ENCODE measurements around the gene NEK1.
"Not testable (repeated sequence)": the region's sequence is repeated elsewhere in the genome, so short reads cannot be mapped to it uniquely, and the experiment has no call there.

NEK1 gene

GRCh38 chr4:169436734-169437133 is 175.6 kb downstream of the NEK1 start:
- H3K4me3 ChIP-seq (ENCODE audit: low read depth, low read length) = no peak overlapping the region

- no peak overlapping the region for H3K4me3 ChIP-seq (ENCODE audit: low read depth, low read length)
These were observed 184.0 kb downstream of the NEK1 start for GRCh38 chr4:169428376-169428775.

GRCh38 chr4:169427727-169428126 is 184.7 kb downstream of the NEK1 start:
- H3K4me3 ChIP-seq (ENCODE audit: low read depth, low read length) = not testable (repeated sequence)

DNA sequence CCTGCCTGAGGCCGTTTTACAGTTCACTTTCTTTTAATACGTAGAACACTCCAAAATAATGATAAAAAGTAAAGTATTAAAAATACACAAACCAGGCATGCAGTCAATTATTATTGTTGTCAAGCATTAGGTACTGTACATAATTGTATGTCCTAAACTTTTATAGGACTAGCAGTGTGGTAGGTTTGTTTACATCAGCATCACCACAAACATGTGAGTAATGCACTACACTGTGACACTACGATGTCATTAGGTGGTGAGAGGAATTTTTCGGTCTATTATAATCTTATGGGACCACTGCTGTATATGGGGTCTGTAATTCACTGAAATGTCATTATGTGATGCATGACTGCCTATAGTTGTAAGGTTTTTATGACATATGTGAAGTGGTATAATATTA is 192.1 kb downstream of the NEK1 start:
- no peak overlapping the region for H3K4me3 ChIP-seq (ENCODE audit: low read depth, low read length)

GRCh38 chr4:169418846-169419245 is 193.5 kb downstream of the NEK1 start:
- no peak overlapping the region for H3K4me3 ChIP-seq (ENCODE audit: low read depth, low read length)

- no peak overlapping the region for H3K4me3 ChIP-seq (ENCODE audit: low read depth, low read length)
These were observed 194.6 kb downstream of the NEK1 start for GRCh38 chr4:169417629-169418282.

DNA sequence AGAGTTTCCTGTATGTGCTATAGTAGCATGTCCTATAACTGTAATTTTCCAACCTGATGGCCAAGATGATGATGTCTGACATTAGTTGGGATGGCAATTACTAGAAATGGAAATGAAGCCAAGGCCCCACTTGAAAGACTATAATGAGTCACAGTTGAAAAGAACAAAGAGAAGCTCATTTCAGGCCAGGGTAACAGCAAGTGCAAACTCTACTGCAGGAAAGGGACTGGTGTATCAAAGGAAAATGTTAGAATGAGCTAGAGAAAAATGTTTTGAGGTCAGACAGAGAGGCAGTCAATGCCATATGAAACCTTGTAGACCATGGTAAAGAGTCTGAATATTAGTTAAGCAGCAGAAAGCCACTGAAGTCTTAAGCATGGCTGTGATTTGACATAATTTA is 195.4 kb downstream of the NEK1 start:
- no peak overlapping the region for H3K4me3 ChIP-seq (ENCODE audit: low read depth, low read length)

- H3K4me3 ChIP-seq (ENCODE audit: low read depth, low read length) = no peak overlapping the region
These were observed 195.9 kb downstream of the NEK1 start for GRCh38 chr4:169416461-169416860.

- no peak overlapping the region for H3K4me3 ChIP-seq (ENCODE audit: low read depth, low read length)
These were observed 197.5 kb downstream of the NEK1 start for GRCh38 chr4:169414913-169415312.

GRCh38 chr4:169412046-169412445 is 200.3 kb downstream of the NEK1 start:
- H3K4me3 ChIP-seq (ENCODE audit: low read depth, low read length) = no peak overlapping the region

GRCh38 chr4:169410839-169411770 is 201.3 kb downstream of the NEK1 start:
- H3K4me3 ChIP-seq (ENCODE audit: low read depth, low read length) = no peak overlapping the region

- no peak overlapping the region for H3K4me3 ChIP-seq (ENCODE audit: low read depth, low read length)
These were observed 205.1 kb downstream of the NEK1 start for GRCh38 chr4:169407217-169407845.

DNA sequence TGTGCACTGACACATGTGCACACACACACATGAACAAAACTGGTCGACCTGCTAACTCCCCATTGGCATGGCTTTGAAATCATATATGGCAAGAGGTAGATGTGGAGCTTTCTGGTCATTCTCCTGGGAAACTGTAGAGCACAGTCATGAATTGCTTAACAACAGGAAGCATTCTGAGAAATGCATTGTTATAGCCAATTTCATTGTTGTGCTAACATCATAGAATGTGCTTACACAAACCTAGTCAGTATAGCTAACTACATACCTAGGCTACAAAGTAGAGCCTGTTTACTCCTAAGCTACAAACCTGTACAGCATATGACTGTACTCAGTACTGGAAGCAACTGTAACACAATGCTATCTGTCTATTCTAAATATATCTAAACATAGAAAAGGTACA is 207.4 kb downstream of the NEK1 start:
- no peak overlapping the region for H3K4me3 ChIP-seq (ENCODE audit: low read depth, low read length)

GRCh38 chr4:169400832-169401231 is 211.6 kb downstream of the NEK1 start:
- no peak overlapping the region for H3K4me3 ChIP-seq (ENCODE audit: low read depth, low read length)

DNA sequence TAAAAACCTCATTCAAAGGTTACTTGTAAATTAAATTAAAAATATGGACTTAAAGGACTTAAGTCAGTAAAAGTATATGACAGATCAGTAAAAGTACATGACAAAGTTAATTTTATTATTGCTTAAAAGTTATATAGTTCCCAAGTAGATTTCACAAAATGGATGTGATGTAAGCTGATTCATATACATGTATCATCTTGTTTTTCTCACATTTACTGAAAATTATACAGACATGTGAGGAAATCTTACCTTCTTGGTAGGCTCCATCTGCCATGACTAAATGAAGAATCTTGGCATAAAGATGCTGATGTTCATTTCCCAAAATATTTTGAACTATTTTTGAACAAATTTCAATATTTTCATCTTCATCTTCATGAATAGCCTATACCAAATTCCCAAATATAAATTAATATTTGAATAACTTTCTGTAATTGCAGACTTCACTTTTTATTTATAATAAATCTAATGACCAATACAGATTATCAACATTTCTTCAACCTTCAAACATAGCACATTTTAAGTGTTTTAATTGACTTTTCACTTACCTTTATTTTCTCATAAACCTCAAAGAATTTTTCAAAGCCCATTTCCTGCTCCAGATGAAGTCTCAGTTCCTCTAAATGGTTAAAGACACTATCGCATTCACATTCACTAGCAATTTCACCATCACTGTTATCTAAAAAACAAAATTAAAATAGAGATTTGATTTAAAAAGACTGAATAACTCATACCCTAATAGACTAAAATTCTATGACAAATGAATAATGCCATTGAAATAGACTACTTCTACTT is 212.2 kb downstream of the NEK1 start:
- no peak overlapping the region for H3K4me3 ChIP-seq (ENCODE audit: low read depth, low read length)

GRCh38 chr4:169398316-169398715 is 214.1 kb downstream of the NEK1 start:
- H3K4me3 ChIP-seq (ENCODE audit: low read depth, low read length) = no peak overlapping the region

GRCh38 chr4:169397762-169398161 is 214.6 kb downstream of the NEK1 start:
- H3K4me3 ChIP-seq (ENCODE audit: low read depth, low read length) = no peak overlapping the region

DNA sequence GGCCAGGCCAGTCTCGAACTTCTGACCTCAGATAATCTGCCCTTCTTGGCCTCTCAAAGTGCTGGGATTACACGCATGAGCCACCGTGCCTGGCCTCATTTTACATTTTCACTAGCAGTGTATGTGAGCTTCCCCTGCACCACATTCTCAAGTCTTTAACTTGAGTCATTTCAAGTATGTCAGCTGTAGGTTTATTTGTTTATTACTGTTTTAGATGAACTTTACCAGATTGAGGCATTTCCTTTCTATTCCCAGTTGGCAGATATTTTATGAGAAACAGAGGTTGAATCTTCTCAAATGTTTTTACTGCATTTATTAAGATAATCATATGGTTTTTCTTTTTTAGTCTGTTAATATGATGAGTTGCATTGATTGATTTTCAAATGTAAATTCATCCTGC is 227.0 kb downstream of the NEK1 start:
- H3K4me3 ChIP-seq (ENCODE audit: low read depth, low read length) = no peak overlapping the region

DNA sequence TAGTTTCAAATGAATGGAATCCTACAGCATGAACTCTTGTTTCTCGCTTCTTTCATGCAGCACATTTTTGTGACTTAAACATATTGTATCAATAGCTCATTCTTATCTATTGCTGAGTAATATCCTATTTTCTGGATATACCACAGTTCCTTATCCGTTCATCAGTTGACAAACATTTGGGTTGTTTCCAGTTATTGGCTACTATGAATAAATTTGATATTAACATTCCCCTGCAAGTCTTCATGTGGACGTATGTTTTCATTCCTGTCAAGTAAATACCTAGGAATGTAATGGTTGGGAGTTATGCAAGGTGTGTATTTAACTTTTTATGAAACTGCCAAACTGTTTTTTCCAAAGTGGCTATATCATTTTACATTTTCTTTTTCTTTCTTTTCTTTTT is 227.6 kb downstream of the NEK1 start:
- no peak overlapping the region for H3K4me3 ChIP-seq (ENCODE audit: low read depth, low read length)

DNA sequence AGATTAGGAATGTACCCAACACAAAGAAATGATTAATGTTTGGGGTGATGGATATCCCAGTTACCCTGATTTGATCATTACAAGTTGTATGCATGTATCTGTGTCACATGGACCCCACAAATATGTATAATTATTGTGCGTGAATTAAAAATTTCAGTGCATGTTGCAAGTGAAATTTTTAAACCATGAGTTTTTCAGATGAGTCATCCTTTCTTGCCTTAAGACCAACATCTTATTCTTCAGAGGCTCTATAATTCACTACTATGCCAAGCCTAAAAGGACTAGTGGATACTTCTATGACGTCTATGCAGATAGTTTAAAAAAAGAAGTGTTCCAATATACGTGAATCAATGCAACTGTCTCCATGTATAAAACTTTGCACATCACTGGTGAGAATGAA is 228.7 kb downstream of the NEK1 start:
- no peak overlapping the region for H3K4me3 ChIP-seq (ENCODE audit: low read depth, low read length)

DNA sequence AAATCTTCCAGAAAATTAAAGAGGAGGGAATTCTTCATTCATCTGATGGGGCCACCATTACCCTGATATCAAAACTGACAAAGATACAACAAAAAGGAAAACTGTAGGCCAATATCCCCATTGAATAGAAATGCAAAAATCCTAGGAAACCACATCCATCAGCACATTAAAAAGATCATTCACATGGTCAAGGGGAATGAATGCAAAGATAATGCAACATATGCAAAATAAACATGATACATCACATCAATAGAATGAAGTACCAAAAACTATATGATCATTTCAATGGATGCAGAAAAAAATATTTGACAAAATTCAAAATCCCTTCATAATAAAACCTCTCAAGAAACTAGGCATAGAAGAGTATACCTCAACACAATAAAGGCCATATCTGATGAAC is 232.7 kb downstream of the NEK1 start:
- no peak overlapping the region for H3K4me3 ChIP-seq (ENCODE audit: low read depth, low read length)

Data from iPS-11a (cell line).